Stimulated activated CD8-positive, alpha-beta memory T cell treated with anti-CD3 and anti-CD28 coated beads, Interleukin-7, amount 100 ng/mL, for 24 hours (primary cell): ENCODE data around the gene SUSD1.

Experiments used
- DNase-seq: peaks from one replicate; pipeline ENCODE4 v3.0.0-alpha.2; 2020; ENCODE audit warnings: low read depth

The SUSD1 gene

GRCh38 chr9:112038017-112038408, 137.1 kb downstream of the SUSD1 start:
- no peak for DNase-seq

GRCh38 chr9:112037281-112038016, 137.6 kb downstream of the SUSD1 start:
- no peak for DNase-seq

- no peak for DNase-seq
Measured at GRCh38 chr9:112035166-112035826, 139.8 kb downstream of the SUSD1 start.

GRCh38 chr9:112034216-112034611, 140.9 kb downstream of the SUSD1 start:
- no peak for DNase-seq

- no peak for DNase-seq
Measured at GRCh38 chr9:112033237-112034215, 141.6 kb downstream of the SUSD1 start.

- DNase-seq = no peak
Measured at GRCh38 chr9:112032743-112033142, 142.4 kb downstream of the SUSD1 start.

- DNase-seq = no peak
Measured at GRCh38 chr9:112032009-112032408, 143.1 kb downstream of the SUSD1 start.

- DNase-seq = no peak
Measured at GRCh38 chr9:112031400-112031799, 143.7 kb downstream of the SUSD1 start.

- DNase-seq = no peak
Measured at GRCh38 chr9:112029921-112030444, 145.1 kb downstream of the SUSD1 start.

- DNase-seq = no peak
Measured at GRCh38 chr9:112028242-112029221, 146.6 kb downstream of the SUSD1 start.

GRCh38 chr9:112025850-112026249, 149.2 kb downstream of the SUSD1 start:
- DNase-seq = no peak

- DNase-seq = no peak
Measured at GRCh38 chr9:112021742-112022141, 153.4 kb downstream of the SUSD1 start.

- no peak for DNase-seq
Measured at GRCh38 chr9:112020680-112021596, 154.2 kb downstream of the SUSD1 start.

GRCh38 chr9:112017878-112018277, 157.2 kb downstream of the SUSD1 start:
- DNase-seq = no peak

GRCh38 chr9:112015736-112016135, 159.4 kb downstream of the SUSD1 start:
- no peak for DNase-seq

GRCh38 chr9:112015149-112015548, 159.9 kb downstream of the SUSD1 start:
- no peak for DNase-seq

GRCh38 chr9:112013266-112013665, 161.8 kb downstream of the SUSD1 start:
- DNase-seq = no peak

- no peak for DNase-seq
Measured at GRCh38 chr9:112012026-112012902, 162.8 kb downstream of the SUSD1 start.

GRCh38 chr9:112011051-112011620, 164.0 kb downstream of the SUSD1 start:
- no peak for DNase-seq
